Neural progenitor cell (in vitro differentiated cells): ENCODE data around the gene ARHGAP21. TPM values are rescaled to one million over a fixed set of nuclear protein-coding genes. Genes with fewer than 3 reads are reported as not detected.

Experiments
- DNase-seq: peaks from one replicate; pipeline ENCODE4 v3.0.0-alpha.2; 2016; ENCODE audit warnings: low spot score
- H2AFZ ChIP-seq: fragments of 200-600 bp; sonication (generic); replicated peaks from 2 replicates; pipeline ENCODE4 v1.6.1; 2016; ENCODE audit warnings: antibody characterized with exemption
- H3F3A ChIP-seq: fragments of 200-600 bp; sonication (generic); 2 replicates; pipeline ENCODE4 v1.6.1; 2016; ENCODE audit warnings: antibody characterized with exemption, low read depth
- H3K27ac ChIP-seq: fragments of 200-600 bp; sonication (generic); 2 replicates; pipeline ENCODE4 v1.5.1; 2016; ENCODE audit warnings: mild to moderate bottlenecking
- H3K27me3 ChIP-seq: fragments of 200-600 bp; sonication (generic); 2 replicates; pipeline ENCODE4 v1.6.1; 2016; ENCODE audit warnings: mild to moderate bottlenecking, moderate library complexity
- H3K36me3 ChIP-seq: fragments of 200-600 bp; sonication (generic); 2 replicates; pipeline ENCODE4 v1.5.1; 2016
- H3K4me1 ChIP-seq: fragments of 200-600 bp; sonication (generic); 2 replicates; pipeline ENCODE4 v1.6.1; 2016; ENCODE audit warnings: mixed run types
- H3K4me2 ChIP-seq: fragments of 200-600 bp; sonication (generic); 2 replicates; pipeline ENCODE4 v1.6.1; 2016
- H3K4me3 ChIP-seq: fragments of 200-600 bp; sonication (generic); 2 replicates; pipeline ENCODE4 v1.5.1; 2016
- H3K79me2 ChIP-seq: fragments of 200-600 bp; sonication (generic); 2 replicates; pipeline ENCODE4 v1.6.1; 2016; ENCODE audit warnings: low read depth
- H3K9ac ChIP-seq: fragments of 200-600 bp; sonication (generic); 2 replicates; pipeline ENCODE4 v1.6.1; 2016
- H3K9me3 ChIP-seq: fragments of 200-600 bp; sonication (generic); 2 replicates; pipeline ENCODE4 v1.5.1; 2016; ENCODE audit warnings: low read depth
- H4K20me1 ChIP-seq: fragments of 200-600 bp; sonication (generic); 2 replicates; pipeline ENCODE4 v1.6.1; 2016; ENCODE audit warnings: low read depth
- H3K27ac Mint-ChIP-seq: 3 replicates; pipeline ENCODE4 v1.8.0; 2021; ENCODE audit warnings: mixed read lengths
- H3K27me3 Mint-ChIP-seq: 2 replicates; pipeline ENCODE4 v1.8.0; 2022; ENCODE audit warnings: low read depth, mild to moderate bottlenecking, inconsistent platforms, moderate library complexity, mixed read lengths; ENCODE audit not compliant: insufficient read depth
- H3K36me3 Mint-ChIP-seq: 3 replicates; pipeline ENCODE4 v1.8.0; 2021; ENCODE audit warnings: mixed read lengths
- H3K4me1 Mint-ChIP-seq: 3 replicates; pipeline ENCODE4 v1.8.0; 2021; ENCODE audit warnings: mixed read lengths
- H3K4me3 Mint-ChIP-seq: 3 replicates; pipeline ENCODE4 v1.8.0; 2021; ENCODE audit warnings: mild to moderate bottlenecking, moderate library complexity, mixed read lengths
- H3K9me3 Mint-ChIP-seq: 3 replicates; pipeline ENCODE4 v1.8.0; 2020; ENCODE audit warnings: mixed read lengths
- CTCF ChIP-seq: fragments of 200-600 bp; sonication (generic); IDR thresholded peaks from 2 replicates; pipeline ENCODE4 v1.5.1; 2017; ENCODE audit warnings: antibody characterized with exemption, mild to moderate bottlenecking
- EZH2 ChIP-seq: fragments of 200-600 bp; sonication (generic); IDR thresholded peaks from 2 replicates; pipeline ENCODE4 v1.6.1; 2017; ENCODE audit warnings: antibody characterized with exemption, mild to moderate bottlenecking, moderate library complexity
- EZH2phosphoT487 ChIP-seq: fragments of 200-600 bp; sonication (generic); IDR thresholded peaks from 2 replicates; pipeline ENCODE4 v1.6.1; 2017; ENCODE audit warnings: antibody characterized with exemption
- total RNA-seq: library from RNA; depleted of rRNA; stranded (reverse); fragments of >200 nt; gene quantifications from 2 replicates; pipeline ENCODE4 v1.2.3, GENCODE V29; 2015; ENCODE audit warnings: low replicate concordance

Gene ARHGAP21
- total RNA-seq, 1 donor from 2014 or later: 65.7 TPM

- Mint-ChIP-seq H3K27ac (no peak overlapping the region), H3K4me3 (no peak overlapping the region), H3K4me1 (peaks cover 9% of the 10 kb centered on the region), H3K9me3 (no peaks in the 10 kb centered on the region), H3K36me3 (peaks cover 23% of the 10 kb centered on the region), H3K27me3 (no peaks in the 10 kb centered on the region)
- Histone ChIP-seq H3K27me3 (no peaks in the 10 kb centered on the region), H3K79me2 (no peaks in the 10 kb centered on the region), H3K36me3 (peaks cover 5% of the 10 kb centered on the region), H3K4me1 (no peaks in the 10 kb centered on the region), H3F3A (peaks cover 5% of the 10 kb centered on the region), H4K20me1 (no peaks in the 10 kb centered on the region), H3K27ac (no peak overlapping the region), H3K9me3 (no peaks in the 10 kb centered on the region), H3K4me2 (no peak overlapping the region), H2AFZ (no peak overlapping the region), H3K4me3 (no peak overlapping the region), H3K9ac (no peak overlapping the region)
- TF ChIP-seq CTCF (no peak), EZH2 (no peak), EZH2phosphoT487 (no peak)
- DNase-seq: no peak
These were observed 105.3 kb downstream of the ARHGAP21 start for GRCh38 chr10:24618401-24618800.

DNA sequence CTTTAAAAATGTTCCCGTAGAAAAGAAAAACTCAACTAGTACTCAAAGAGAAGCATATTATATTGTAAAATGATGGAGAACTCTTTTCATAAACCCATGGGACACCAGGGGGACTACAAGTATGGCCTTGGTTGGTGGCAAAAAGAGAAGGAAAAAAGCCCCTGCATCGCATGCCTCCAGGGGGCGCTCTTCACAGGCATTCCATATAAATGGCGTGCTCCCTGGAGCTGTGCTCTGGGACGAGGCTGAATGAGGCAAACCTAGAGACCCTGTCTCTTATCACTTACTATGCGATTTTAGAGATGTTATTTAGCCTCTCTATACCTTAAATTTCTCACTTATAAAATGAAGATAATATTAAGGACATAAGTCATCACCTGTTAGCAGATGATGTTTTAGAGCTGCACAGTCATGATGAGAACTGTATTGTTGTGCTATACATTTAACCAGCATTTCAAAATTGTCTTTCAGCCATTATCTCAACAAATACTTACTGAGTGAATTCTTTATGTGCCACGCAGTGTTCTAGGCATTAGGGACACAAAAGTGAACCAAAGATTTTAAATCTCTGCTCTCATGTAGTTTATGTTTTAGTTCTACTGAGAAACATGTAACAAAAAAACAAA, 105.8 kb downstream of the ARHGAP21 start:
- Mint-ChIP-seq H3K9me3 (no peaks in the 10 kb centered on the region), H3K4me3 (no peak overlapping the region), H3K27ac (no peak overlapping the region), H3K4me1 (peaks cover 8% of the 10 kb centered on the region), H3K27me3 (no peaks in the 10 kb centered on the region), H3K36me3 (peaks cover 24% of the 10 kb centered on the region)
- TF ChIP-seq EZH2phosphoT487: no peak
- no peak for TF ChIP-seq EZH2
- peak; percentile 96 for TF ChIP-seq CTCF
- no peak overlapping the region for H3K4me3 ChIP-seq
- no peaks in the 10 kb centered on the region for H3K27me3 ChIP-seq
- H3K79me2 ChIP-seq: no peaks in the 10 kb centered on the region
- H3F3A ChIP-seq: peaks cover 5% of the 10 kb centered on the region
- no peaks in the 10 kb centered on the region for H4K20me1 ChIP-seq
- no peak overlapping the region for H3K27ac ChIP-seq
- H3K4me2 ChIP-seq: no peak overlapping the region
- H3K9me3 ChIP-seq: no peaks in the 10 kb centered on the region
- no peaks in the 10 kb centered on the region for H3K4me1 ChIP-seq
- DNase-seq: peak; percentile 75
- peaks cover 5% of the 10 kb centered on the region for H3K36me3 ChIP-seq
- no peak overlapping the region for H3K9ac ChIP-seq
- H2AFZ ChIP-seq: no peak overlapping the region

DNA sequence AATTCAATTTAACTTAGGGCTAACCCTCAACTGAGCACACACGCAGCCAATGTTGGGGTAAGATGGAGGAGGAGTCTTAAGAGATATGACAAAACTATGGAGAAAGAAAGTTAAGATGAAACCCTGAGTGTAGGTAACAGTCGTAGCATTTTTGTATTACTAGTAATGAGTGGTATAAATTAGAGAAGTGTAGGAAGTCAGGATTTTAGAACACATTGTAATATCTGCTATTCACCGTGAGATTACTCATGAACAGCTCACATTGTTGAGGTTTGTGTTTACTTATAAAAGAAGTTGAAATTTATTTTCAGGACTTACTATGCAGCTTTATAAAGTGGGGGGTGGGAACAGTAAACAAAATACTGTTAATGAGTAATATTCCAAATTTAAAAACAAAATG, 107.2 kb downstream of the ARHGAP21 start:
- Histone ChIP-seq H2AFZ (no peak overlapping the region), H3K4me3 (no peak overlapping the region), H3K4me2 (no peak overlapping the region), H3K27ac (no peak overlapping the region), H3K36me3 (peaks cover 5% of the 10 kb centered on the region), H3K79me2 (no peaks in the 10 kb centered on the region), H4K20me1 (no peaks in the 10 kb centered on the region), H3K27me3 (no peaks in the 10 kb centered on the region), H3F3A (peaks cover 5% of the 10 kb centered on the region), H3K9ac (no peak overlapping the region), H3K4me1 (no peaks in the 10 kb centered on the region), H3K9me3 (no peaks in the 10 kb centered on the region)
- Mint-ChIP-seq H3K9me3 (no peaks in the 10 kb centered on the region), H3K27me3 (peaks cover 2% of the 10 kb centered on the region), H3K4me3 (no peak overlapping the region), H3K4me1 (peaks cover 6% of the 10 kb centered on the region), H3K27ac (no peak overlapping the region), H3K36me3 (peaks cover 26% of the 10 kb centered on the region)
- TF ChIP-seq CTCF: no peak
- TF ChIP-seq EZH2phosphoT487: no peak
- no peak for TF ChIP-seq EZH2
- no peak for DNase-seq
